HepG2 (cell line): ENCODE measurements around the gene RABGAP1L. TPM values are rescaled to one million over a fixed set of nuclear protein-coding genes. Genes with fewer than 3 reads are reported as not detected.

ENCODE experiments used
- ATAC-seq: fragments of 200-7000 bp; cut with Tn5 transposase; 3 replicates; pipeline ENCODE4 v1.9.1; 2020; ENCODE audit warnings: mild to moderate bottlenecking, moderate library complexity
- BruUV-seq: library from RNA; stranded (reverse); fragments of 400-500 nt; replicated peaks from 2 replicates; lab custom pipeline; 2021; lab: Mats Ljungman, UMichigan
- CTCF ChIA-PET: fragments of 300-600 bp; formaldehyde crosslinking; extraction: SDS; loops from one replicate; lab custom pipeline; 2021; ENCODE audit warnings: low total read pairs, inconsistent platforms, low intra/inter-chr PET ratio; lab: Yijun Ruan, JAX
- POLR2A ChIA-PET: fragments of 350-600 bp; sonication (Branson Sonifier 250); formaldehyde crosslinking; loops from one replicate; lab custom pipeline; 2020; ENCODE audit warnings: antibody characterized with exemption, inconsistent platforms; lab: Yijun Ruan, JAX
- DNase-seq: peaks from one replicate; pipeline ENCODE4 v3.0.0-alpha.2; 2015; ENCODE audit warnings: low spot score
- FAIRE-seq: peaks from 3 replicates; lab custom pipeline; 2011; peaks lifted over from hg19 to GRCh38; lab: Jason Lieb, UNC
- H2AFZ ChIP-seq: one replicate; pipeline ENCODE4 v1.6.1; 2011; ENCODE audit warnings: low read length, inconsistent platforms
- H3K27ac ChIP-seq: fragments of 300-600 bp; 3 replicates; pipeline ENCODE4 v1.8.0; 2011; ENCODE audit warnings: mixed run types, mild to moderate bottlenecking, mixed read lengths, low read length, inconsistent platforms; ENCODE audit not compliant: insufficient read depth; ENCODE audit errors: extremely low read length
- H3K27me3 ChIP-seq, 2 experiments: fragments of 200-600 bp in 1 of 2; 2 replicates in 1 of 2; 3 replicates in 1 of 2; pipeline versions ENCODE4 v1.6.0 to v1.8.0; 2011; ENCODE audit warnings: low read length in 2 of 2, mild to moderate bottlenecking in 2 of 2, moderate library complexity in 2 of 2, inconsistent platforms in 1 of 2; ENCODE audit not compliant: insufficient read depth in 2 of 2, control insufficient read depth in 1 of 2
- H3K36me3 ChIP-seq, 2 experiments: fragments of 200-600 bp in 1 of 2; replicated peaks in 1 of 2; 2 replicates in 1 of 2; 3 replicates in 1 of 2; pipeline versions ENCODE4 v1.5.1 to v1.8.0; 2011; ENCODE audit warnings: low read length in 2 of 2, inconsistent platforms in 1 of 2; ENCODE audit not compliant: insufficient read depth in 2 of 2, control insufficient read depth in 1 of 2
- H3K4me1 ChIP-seq: 2 replicates; pipeline ENCODE4 v1.5.1; 2012; ENCODE audit warnings: low read length, inconsistent platforms; ENCODE audit not compliant: insufficient read depth
- H3K4me2 ChIP-seq: 2 replicates; pipeline ENCODE4 v1.6.0; 2011; ENCODE audit warnings: low read depth, low read length, inconsistent platforms
- H3K4me3 ChIP-seq, 3 experiments: fragments of 200-600 bp in 1 of 3; sonication (generic), shearing (Covaris generic) in 1 of 3; replicated peaks in 1 of 3; 2 replicates each; pipeline ENCODE4 v1.5.1; 2011 to 2016; ENCODE audit warnings: low read length in 3 of 3, inconsistent platforms in 2 of 3, low read depth in 2 of 3, mild to moderate bottlenecking in 2 of 3, control low read depth in 1 of 3, mixed read lengths in 1 of 3; ENCODE audit not compliant: insufficient read depth in 1 of 3
- H3K79me2 ChIP-seq: one replicate; pipeline ENCODE4 v1.6.1; 2011; ENCODE audit warnings: low read length, inconsistent platforms; ENCODE audit not compliant: insufficient read depth
- H3K9ac ChIP-seq: 2 replicates; pipeline ENCODE4 v1.6.0; 2011; ENCODE audit warnings: mild to moderate bottlenecking, low read depth, low read length, inconsistent platforms; ENCODE audit not compliant: insufficient read depth
- H3K9me3 ChIP-seq: 2 replicates; pipeline ENCODE4 v1.5.1; 2012; ENCODE audit warnings: mild to moderate bottlenecking, low read length
- H4K20me1 ChIP-seq: 2 replicates; pipeline ENCODE4 v1.6.0; 2011; ENCODE audit warnings: inconsistent platforms, mild to moderate bottlenecking, low read length, moderate library complexity; ENCODE audit not compliant: insufficient read depth
- AGO2 ChIP-seq: fragments of 200-400 bp; formaldehyde crosslinking; optimal IDR thresholded peaks from 2 replicates; pipeline ENCODE3; 2017; ENCODE audit warnings: mild to moderate bottlenecking, low read depth, low read length, moderate library complexity
- JUNB ChIP-seq: sonication (generic); formaldehyde crosslinking; IDR thresholded peaks from 2 replicates; pipeline ENCODE4 v1.8.0; 2022; ENCODE audit warnings: missing genetic modification reagents, mild to moderate bottlenecking, borderline replicate concordance
- PAF1 ChIP-seq: IDR thresholded peaks from 2 replicates; pipeline ENCODE4 v1.6.1; 2016; ENCODE audit warnings: missing genetic modification reagents, missing compliant biosample characterization
- PRDM15 ChIP-seq: sonication (generic); formaldehyde crosslinking; IDR thresholded peaks from 2 replicates; pipeline ENCODE4 v1.4.0; 2020; ENCODE audit warnings: missing genetic modification reagents
- SAFB2 ChIP-seq: sonication (generic); formaldehyde crosslinking; IDR thresholded peaks from 2 replicates; pipeline ENCODE4 v1.5.1; 2020; ENCODE audit warnings: missing genetic modification reagents, low read depth, mild to moderate bottlenecking, borderline replicate concordance
- ZBTB7A ChIP-seq: sonication (generic); formaldehyde crosslinking; IDR thresholded peaks from 2 replicates; pipeline ENCODE4 v1.8.0; 2022; ENCODE audit warnings: mild to moderate bottlenecking, missing genetic modification reagents
- ZSCAN22 ChIP-seq: sonication (generic); formaldehyde crosslinking; IDR thresholded peaks from 2 replicates; pipeline ENCODE4 v1.4.0; 2020; ENCODE audit warnings: mild to moderate bottlenecking, missing genetic modification reagents
- ZSCAN30 ChIP-seq: sonication (generic); formaldehyde crosslinking; IDR thresholded peaks from 2 replicates; pipeline ENCODE4 v1.5.0; 2020; ENCODE audit warnings: mild to moderate bottlenecking, missing genetic modification reagents
- WGBS: methylation state at CpG from one replicate; pipeline ENCODE4 v1.1.6; 2017; ENCODE audit warnings: low lambda C conversion rate; 5-methylcytosine and 5-hydroxymethylcytosine counted together
- in situ Hi-C: cut with HindIII; loops from 2 replicates; pipeline ENCODE4 v1.10.0; 2017; ENCODE audit warnings: low pct_unique_long_range_greater_than_20kb; ENCODE audit not compliant: extremely low pct_ligation_motif_present
- intact Hi-C: fragments of 100-400 bp; cut with micrococcal nuclease; formaldehyde crosslinking; loops from one replicate; pipeline ENCODE4 v1.10.0; 2022; ENCODE audit not compliant: unreplicated experiment
- polyA plus RNA-seq, 8 experiments: library from polyadenylated mRNA; depleted of rRNA in 3 of 8; stranded (reverse) in 7 of 8; unstranded in 1 of 8; fragments of >200 nt; fragmentation: Illumina TruSeq in 4 of 8; extraction: Trizol in 4 of 8; gene quantifications; 2 replicates each; pipeline versions ENCODE4 v1.2.1 to v1.2.3, GENCODE V29; 2011 to 2016; ENCODE audit warnings: low read depth in 4 of 8, missing spikeins in 1 of 8, mixed read lengths in 1 of 8; ENCODE audit not compliant: insufficient read depth in 1 of 8
- total RNA-seq, 5 experiments: library from RNA; depleted of rRNA; stranded (reverse); fragments of >200 nt; fragmentation: Illumina TruSeq; extraction: Trizol; gene quantifications; 2 replicates each; pipeline ENCODE4 v1.2.3, GENCODE V29; 2016; ENCODE audit warnings: low read depth in 1 of 5
- TF ChIP-seq, protein P1 (sequence below): sonication (generic); formaldehyde crosslinking; IDR thresholded peaks from 2 replicates; pipeline ENCODE4 v1.4.0; 2020; ENCODE audit warnings: mild to moderate bottlenecking, low read depth, missing genetic modification reagents

The RABGAP1L gene
- total and polyA plus RNA-seq, 2 of the 13 experiments (the other 11 are each of a cell fraction or from before 2014, with no cell fraction given), result 7.9 to 22.6 TPM

GRCh38 chr1:174788981-174789380, 629.7 kb downstream of the RABGAP1L start:
- no peak overlapping the region for H3K27ac ChIP-seq
- no peak for TF ChIP-seq ZSCAN22 (CRISPR knock-in tag)
- TF ChIP-seq ZBTB7A, result no peak
- TF ChIP-seq JUNB (CRISPR knock-in tag), result no peak
- TF ChIP-seq ZSCAN30 (CRISPR knock-in tag), result no peak
- TF ChIP-seq PRDM15 (CRISPR knock-in tag), result no peak
- TF ChIP-seq PAF1 (CRISPR knock-in tag), result no peak
- no peak for TF ChIP-seq AGO2
- TF ChIP-seq, protein P1, sequence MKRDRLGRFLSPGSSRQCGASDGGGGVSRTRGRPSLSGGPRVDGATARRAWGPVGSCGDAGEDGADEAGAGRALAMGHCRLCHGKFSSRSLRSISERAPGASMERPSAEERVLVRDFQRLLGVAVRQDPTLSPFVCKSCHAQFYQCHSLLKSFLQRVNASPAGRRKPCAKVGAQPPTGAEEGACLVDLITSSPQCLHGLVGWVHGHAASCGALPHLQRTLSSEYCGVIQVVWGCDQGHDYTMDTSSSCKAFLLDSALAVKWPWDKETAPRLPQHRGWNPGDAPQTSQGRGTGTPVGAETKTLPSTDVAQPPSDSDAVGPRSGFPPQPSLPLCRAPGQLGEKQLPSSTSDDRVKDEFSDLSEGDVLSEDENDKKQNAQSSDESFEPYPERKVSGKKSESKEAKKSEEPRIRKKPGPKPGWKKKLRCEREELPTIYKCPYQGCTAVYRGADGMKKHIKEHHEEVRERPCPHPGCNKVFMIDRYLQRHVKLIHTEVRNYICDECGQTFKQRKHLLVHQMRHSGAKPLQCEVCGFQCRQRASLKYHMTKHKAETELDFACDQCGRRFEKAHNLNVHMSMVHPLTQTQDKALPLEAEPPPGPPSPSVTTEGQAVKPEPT (CRISPR knock-in tag), result no peak
- no peak for TF ChIP-seq SAFB2
- FAIRE-seq, result no peak
- H3K4me2 ChIP-seq, result no peak overlapping the region
- H3K36me3 ChIP-seq, result no peaks in the 10 kb centered on the region
- no peak for DNase-seq
- intact Hi-C loops, result no loop called here
- H3K4me1 ChIP-seq, result no peaks in the 10 kb centered on the region
- no peaks in the 10 kb centered on the region for H3K27me3 ChIP-seq
- H3K9ac ChIP-seq, result no peak overlapping the region
- ATAC-seq, result no peak
- ChIA-PET POLR2A (no interaction called here), CTCF (no interaction called here)
- no peak overlapping the region for H3K4me3 ChIP-seq
- in situ Hi-C loops, result no loop called here
- no peaks in the 10 kb centered on the region for H3K79me2 ChIP-seq
- BruUV-seq, result no TSS peak
- H2AFZ ChIP-seq, result no peak overlapping the region
- H4K20me1 ChIP-seq, result no peaks in the 10 kb centered on the region
- no peaks in the 10 kb centered on the region for H3K9me3 ChIP-seq
- WGBS, result 94% methylated on average over 1 of the region's 1 CpG
